Activated B cell treated with CpG ODN at 0.5 μM for 24 hours (primary cell): ENCODE results near the gene RAD51B. TPM values are rescaled to one million over a fixed set of nuclear protein-coding genes. Genes with fewer than 3 reads are reported as not detected.

Source experiments
- ATAC-seq: fragments of 200-7000 bp; cut with Tn5 transposase; one replicate; pipeline ENCODE4 v1.10.0; 2021; ENCODE audit warnings: low read depth, mild to moderate bottlenecking, moderate library complexity
- CTCF ChIA-PET: fragments of 350-600 bp; sonication (Branson Sonifier 250); formaldehyde crosslinking; loops from one replicate; lab custom pipeline; 2021; ENCODE audit warnings: antibody characterized with exemption; lab: Charles Lee
- POLR2A ChIA-PET: fragments of 350-600 bp; sonication (Branson Sonifier 250); formaldehyde crosslinking; loops from one replicate; lab custom pipeline; 2021; ENCODE audit warnings: antibody characterized with exemption; lab: Charles Lee
- DNase-seq: peaks from one replicate; pipeline ENCODE4 v3.0.0; 2022
- H3K27ac Mint-ChIP-seq: one replicate; pipeline ENCODE4 v1.8.0; 2020; ENCODE audit warnings: mixed read lengths
- H3K27me3 Mint-ChIP-seq: one replicate; pipeline ENCODE4 v1.8.0; 2021; ENCODE audit warnings: mixed read lengths
- H3K36me3 Mint-ChIP-seq: one replicate; pipeline ENCODE4 v1.8.0; 2021; ENCODE audit warnings: low read depth, mixed read lengths
- H3K4me1 Mint-ChIP-seq: one replicate; pipeline ENCODE4 v1.8.0; 2021; ENCODE audit warnings: mixed read lengths
- H3K4me3 Mint-ChIP-seq: one replicate; pipeline ENCODE4 v1.8.0; 2020; ENCODE audit warnings: mild to moderate bottlenecking, mixed read lengths
- H3K9me3 Mint-ChIP-seq: one replicate; pipeline ENCODE4 v1.8.0; 2020; ENCODE audit warnings: mixed read lengths
- CTCF ChIP-seq: fragments of 200-600 bp; IDR thresholded peaks from one replicate; pipeline ENCODE4 v1.8.0; 2022; ENCODE audit warnings: antibody characterized with exemption, mild to moderate bottlenecking
- intact Hi-C: fragments of 100-400 bp; cut with micrococcal nuclease; formaldehyde crosslinking; loops from one replicate; pipeline ENCODE4 v1.15.1; 2024
- total RNA-seq: library from RNA; stranded (reverse); gene quantifications from 2 replicates; pipeline ENCODE4 v1.2.3, GENCODE V29; 2022

RAD51B gene
- total RNA-seq, 1 donor from 2014 or later: 53.9 TPM

GRCh38 chr14:68758301-68758700 is 938.7 kb downstream of the RAD51B start:
- H3K9me3 Mint-ChIP-seq: no peaks in the 10 kb centered on the region
- no peak overlapping the region for H3K27ac Mint-ChIP-seq
- intact Hi-C loops: no loop called here
- POLR2A ChIA-PET: interaction anchor here (0.9 to 1.7 kb wide), 8 partner anchors 13 to 478 kb away, joined by 3 to 14 read pairs (median 4); partner anchors contain the start of gene ZFP36L1
- no peaks in the 10 kb centered on the region for H3K27me3 Mint-ChIP-seq
- H3K4me3 Mint-ChIP-seq: no peak overlapping the region
- peaks cover 33% of the 10 kb centered on the region for H3K4me1 Mint-ChIP-seq
- ATAC-seq: no peak
- no peak for TF ChIP-seq CTCF
- CTCF ChIA-PET: interaction anchor here (0.6 kb wide), 1 partner anchor 295 kb away, joined by 3 read pairs; no protein-coding TSS in a partner anchor
- H3K36me3 Mint-ChIP-seq: no peaks in the 10 kb centered on the region
- DNase-seq: no peak

GRCh38 chr14:68759017-68759560 is 939.5 kb downstream of the RAD51B start:
- H3K4me3 Mint-ChIP-seq: no peak overlapping the region
- no peak for TF ChIP-seq CTCF
- CTCF ChIA-PET: no interaction called here
- POLR2A ChIA-PET: no interaction called here
- H3K27ac Mint-ChIP-seq: no peak overlapping the region
- no peak for ATAC-seq
- intact Hi-C loops: no loop called here
- no peaks in the 10 kb centered on the region for H3K36me3 Mint-ChIP-seq
- no peaks in the 10 kb centered on the region for H3K27me3 Mint-ChIP-seq
- DNase-seq: no peak
- peaks cover 33% of the 10 kb centered on the region for H3K4me1 Mint-ChIP-seq
- H3K9me3 Mint-ChIP-seq: no peaks in the 10 kb centered on the region

GRCh38 chr14:68759937-68760336 is 940.4 kb downstream of the RAD51B start:
- Mint-ChIP-seq H3K27me3 (no peaks in the 10 kb centered on the region), H3K4me3 (no peak overlapping the region), H3K27ac (no peak overlapping the region), H3K36me3 (no peaks in the 10 kb centered on the region), H3K9me3 (no peaks in the 10 kb centered on the region), H3K4me1 (peaks cover 31% of the 10 kb centered on the region)
- ChIA-PET POLR2A (interaction anchor here (0.6 kb wide), 1 partner anchor 28 kb away, joined by 3 read pairs; no protein-coding TSS in a partner anchor), CTCF (no interaction called here)
- no peak for TF ChIP-seq CTCF
- ATAC-seq (no peak), DNase-seq (no peak)
- intact Hi-C loops: no loop called here

GRCh38 chr14:68760761-68761160 is 941.2 kb downstream of the RAD51B start:
- H3K9me3 Mint-ChIP-seq: no peaks in the 10 kb centered on the region
- DNase-seq (no peak), ATAC-seq (no peak)
- no peak overlapping the region for H3K27ac Mint-ChIP-seq
- no peaks in the 10 kb centered on the region for H3K36me3 Mint-ChIP-seq
- no peaks in the 10 kb centered on the region for H3K27me3 Mint-ChIP-seq
- ChIA-PET CTCF (no interaction called here), POLR2A (no interaction called here)
- TF ChIP-seq CTCF: no peak
- intact Hi-C loops: no loop called here
- no peak overlapping the region for H3K4me3 Mint-ChIP-seq
- peaks cover 24% of the 10 kb centered on the region for H3K4me1 Mint-ChIP-seq

GRCh38 chr14:68761391-68761790 is 941.8 kb downstream of the RAD51B start:
- TF ChIP-seq CTCF: no peak
- Mint-ChIP-seq H3K36me3 (no peaks in the 10 kb centered on the region), H3K27ac (no peak overlapping the region), H3K4me1 (peaks cover 19% of the 10 kb centered on the region), H3K9me3 (no peaks in the 10 kb centered on the region), H3K4me3 (no peak overlapping the region), H3K27me3 (no peaks in the 10 kb centered on the region)
- intact Hi-C loops: no loop called here
- DNase-seq (no peak), ATAC-seq (no peak)
- CTCF ChIA-PET: no interaction called here
- POLR2A ChIA-PET: interaction anchor here (1.1 kb wide), 1 partner anchor 78 kb away, joined by 6 read pairs; no protein-coding TSS in a partner anchor
